Measurements from ENCODE around the gene CRYBG1.
"Not testable (repeated sequence)": the region's sequence is repeated elsewhere in the genome, so short reads cannot be mapped to it uniquely, and the experiment has no call there.

Gene CRYBG1

GRCh38 chr6:106555767-106556166, 195.2 kb downstream of the CRYBG1 start:
- DNase-seq (ENCODE audit: low spot score) = no peak

- no peak for DNase-seq (ENCODE audit: low spot score)
Observed at GRCh38 chr6:106556368-106556960, 195.9 kb downstream of the CRYBG1 start.

DNA sequence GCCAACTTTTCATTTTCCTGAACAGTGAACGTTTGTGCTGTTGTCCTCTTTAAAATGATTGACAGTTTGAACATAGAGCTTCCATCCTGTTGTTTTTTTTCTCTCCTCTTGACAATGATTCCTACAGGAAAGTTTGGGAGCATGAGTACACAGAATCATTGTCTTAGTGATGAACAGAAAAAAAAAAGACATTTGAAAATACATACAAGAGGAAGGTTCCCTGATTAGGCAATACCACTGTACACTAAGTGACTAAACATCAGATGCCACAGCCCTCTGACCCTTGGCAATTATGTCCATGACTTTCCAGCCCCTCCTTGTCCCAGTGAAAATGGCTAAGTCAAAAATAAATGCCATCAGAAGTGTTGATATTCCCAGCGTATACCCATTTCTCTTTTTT, 197.3 kb downstream of the CRYBG1 start:
- no peak for DNase-seq (ENCODE audit: low spot score)

- DNase-seq (ENCODE audit: low spot score) = no peak
Observed at GRCh38 chr6:106558364-106558763, 197.8 kb downstream of the CRYBG1 start.

DNA sequence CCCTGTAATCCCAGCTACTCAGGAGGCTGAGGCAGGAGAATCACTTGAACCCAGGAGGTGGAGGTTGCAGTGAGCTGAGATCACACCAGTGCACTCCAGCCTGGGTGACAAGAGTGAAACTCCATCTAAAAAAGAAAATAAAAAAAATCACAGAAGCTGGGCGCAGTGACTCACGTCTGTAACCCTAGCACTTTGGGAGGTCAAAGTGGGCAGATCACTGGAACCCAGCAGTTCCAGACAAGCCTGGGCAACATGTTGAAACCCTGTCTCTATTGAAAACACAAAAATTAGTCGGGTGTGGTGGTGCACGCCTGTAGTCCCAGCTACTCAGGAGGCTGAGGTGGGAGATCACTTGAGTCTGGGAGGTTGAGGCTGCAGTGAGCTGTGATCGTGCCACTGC, 199.1 kb downstream of the CRYBG1 start:
- DNase-seq (ENCODE audit: low spot score) = not testable (repeated sequence)

DNA sequence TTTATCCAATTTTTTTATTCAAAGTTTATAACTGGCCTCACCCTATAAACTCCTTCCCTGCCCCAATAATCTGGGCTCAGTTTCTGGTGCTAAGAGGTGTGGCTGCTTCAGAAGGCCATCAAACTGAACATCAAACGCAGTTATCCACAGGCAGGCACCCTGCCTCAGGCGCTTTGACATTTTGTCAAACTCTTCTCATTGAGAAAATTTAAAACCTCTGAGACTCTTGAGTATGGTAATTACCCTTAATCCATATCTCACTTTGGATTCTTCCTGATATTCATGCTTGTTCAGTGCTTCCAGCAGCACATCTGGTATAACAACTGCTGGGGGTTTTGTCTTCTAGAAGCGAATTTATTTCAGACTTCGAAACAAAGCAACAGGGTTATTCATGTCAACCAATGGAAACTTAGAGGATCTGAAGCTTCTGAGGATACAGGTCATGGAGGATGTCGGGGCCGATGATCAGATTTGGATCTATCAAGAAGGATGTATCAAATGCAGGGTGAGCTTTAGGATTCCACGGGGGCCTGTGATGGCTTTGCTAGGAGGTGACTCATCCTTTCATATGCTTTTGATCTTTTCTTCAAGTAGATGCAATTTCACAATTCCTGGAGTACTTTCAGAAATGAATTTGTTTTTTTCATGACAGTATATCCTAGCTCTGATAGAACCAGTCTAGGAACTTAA, 200.6 kb downstream of the CRYBG1 start:
- peak; percentile 67 for DNase-seq (ENCODE audit: low spot score)

DNA sequence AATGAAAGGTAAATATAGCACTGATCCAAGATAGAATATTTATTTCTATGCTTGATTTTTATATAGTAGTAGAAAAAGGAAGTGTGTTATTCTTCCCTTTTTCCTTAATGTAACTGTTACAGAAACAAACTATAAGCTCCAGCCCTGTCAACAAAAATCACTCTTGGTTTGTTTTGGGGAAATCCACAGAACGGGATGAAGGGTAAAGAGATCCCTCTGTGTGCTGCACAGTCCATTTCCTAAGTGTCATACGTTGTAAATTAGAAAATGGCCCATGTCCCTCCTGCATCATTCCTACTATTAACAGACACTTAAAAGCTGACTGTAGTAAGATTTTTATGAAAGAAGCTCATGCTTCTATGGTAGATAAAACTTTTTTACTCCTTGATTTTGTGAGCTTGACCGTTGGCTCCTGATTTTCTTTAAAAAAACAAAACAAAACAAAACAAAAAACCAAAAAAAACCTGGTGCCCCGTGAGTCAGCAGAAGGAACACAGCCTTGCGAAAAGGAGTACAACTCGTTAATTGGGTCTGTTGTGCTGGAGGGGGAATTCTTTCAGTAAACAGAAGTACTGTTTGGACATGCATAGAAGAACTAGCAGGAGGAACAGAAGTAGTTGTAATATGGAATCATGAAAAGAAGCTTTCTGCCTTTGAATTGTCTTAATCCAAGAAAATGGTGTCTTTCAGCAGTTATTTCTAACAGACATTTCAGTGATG, 201.3 kb downstream of the CRYBG1 start:
- no peak for DNase-seq (ENCODE audit: low spot score)

- no peak for DNase-seq (ENCODE audit: low spot score)
Observed at GRCh38 chr6:106563614-106564013, 203.1 kb downstream of the CRYBG1 start.

DNA sequence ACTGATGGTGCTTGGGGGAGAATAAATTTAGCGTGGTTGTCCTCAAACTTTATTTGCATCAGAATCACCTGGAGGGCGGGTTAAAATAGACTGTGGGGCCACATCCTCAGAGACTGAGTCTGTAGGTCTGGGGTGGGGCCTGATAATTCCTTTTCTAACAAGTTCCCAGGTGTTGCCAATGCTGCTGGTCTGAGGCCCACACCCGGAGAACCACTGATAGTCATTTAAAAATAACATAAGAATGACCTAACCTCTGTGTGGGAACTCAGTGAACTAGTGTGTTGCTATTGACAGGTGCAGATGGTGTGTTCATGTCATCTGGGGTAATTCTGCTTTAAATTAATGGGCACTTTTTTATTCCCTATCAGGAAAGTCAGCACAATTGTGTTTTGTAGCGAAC, 204.0 kb downstream of the CRYBG1 start:
- DNase-seq (ENCODE audit: low spot score) = no peak

- no peak for DNase-seq (ENCODE audit: low spot score)
Observed at GRCh38 chr6:106568530-106568929, 208.0 kb downstream of the CRYBG1 start.

- DNase-seq (ENCODE audit: low spot score) = no peak
Observed at GRCh38 chr6:106569428-106569827, 208.9 kb downstream of the CRYBG1 start.

- no peak for DNase-seq (ENCODE audit: low spot score)
Observed at GRCh38 chr6:106572436-106572835, 211.9 kb downstream of the CRYBG1 start.

DNA sequence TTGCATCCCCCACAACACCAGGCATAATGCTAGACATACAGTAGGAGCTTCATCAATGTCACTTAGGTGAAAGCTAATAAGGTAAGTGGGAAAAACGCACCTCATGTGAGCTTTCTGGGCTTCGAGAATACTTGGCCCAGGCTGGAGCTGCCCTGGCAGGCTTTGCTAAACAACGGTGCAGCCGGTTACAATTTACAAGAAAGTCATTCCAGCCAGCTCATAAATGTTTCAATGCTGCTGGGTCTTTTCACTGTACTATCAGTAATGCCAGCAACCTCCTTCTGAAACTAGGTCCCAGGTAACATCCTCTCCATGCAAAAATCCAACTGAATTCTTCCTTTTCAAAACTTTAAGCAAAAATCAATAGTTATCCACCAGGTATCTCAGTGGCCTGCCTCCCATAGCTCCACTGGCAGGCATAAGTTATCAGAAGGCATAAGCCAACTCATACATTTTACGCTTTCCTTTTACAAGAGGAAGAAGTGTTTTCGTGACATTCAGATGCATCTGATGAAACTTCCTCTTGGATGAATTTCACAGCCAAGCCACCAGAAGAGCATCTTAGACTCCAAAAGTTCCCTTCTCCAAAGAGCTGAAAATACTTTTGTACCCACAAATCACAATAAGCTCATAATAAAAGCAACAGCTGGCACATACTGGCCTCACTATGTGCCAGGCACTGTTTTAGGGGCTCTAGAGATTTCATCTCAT, 212.5 kb downstream of the CRYBG1 start:
- DNase-seq (ENCODE audit: low spot score) = no peak

GRCh38 chr6:106574741-106575458, 214.4 kb downstream of the CRYBG1 start:
- DNase-seq (ENCODE audit: low spot score) = peak; percentile 90

DNA sequence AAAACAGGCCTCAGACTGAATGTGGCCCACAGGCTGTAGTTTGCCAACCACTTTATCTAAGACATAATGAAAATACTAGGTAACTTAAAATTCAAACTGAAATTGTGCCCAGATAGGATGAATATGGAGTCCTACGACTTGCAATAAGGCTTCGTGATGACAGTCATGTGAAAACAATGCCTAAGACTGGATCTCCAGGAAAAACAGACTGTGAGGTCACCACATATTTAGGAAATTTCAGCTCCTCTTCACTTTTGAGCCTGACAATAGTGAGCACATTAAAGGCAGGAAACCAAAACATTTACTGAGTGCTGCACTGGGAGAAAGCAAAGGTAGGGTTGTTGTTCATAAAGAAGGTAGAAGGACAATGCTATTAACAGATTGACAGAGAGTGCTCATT, 218.8 kb downstream of the CRYBG1 start:
- peak; percentile 47 for DNase-seq (ENCODE audit: low spot score)

- no peak for DNase-seq (ENCODE audit: low spot score)
Observed at GRCh38 chr6:106581468-106581867, 221.0 kb downstream of the CRYBG1 start.

DNA sequence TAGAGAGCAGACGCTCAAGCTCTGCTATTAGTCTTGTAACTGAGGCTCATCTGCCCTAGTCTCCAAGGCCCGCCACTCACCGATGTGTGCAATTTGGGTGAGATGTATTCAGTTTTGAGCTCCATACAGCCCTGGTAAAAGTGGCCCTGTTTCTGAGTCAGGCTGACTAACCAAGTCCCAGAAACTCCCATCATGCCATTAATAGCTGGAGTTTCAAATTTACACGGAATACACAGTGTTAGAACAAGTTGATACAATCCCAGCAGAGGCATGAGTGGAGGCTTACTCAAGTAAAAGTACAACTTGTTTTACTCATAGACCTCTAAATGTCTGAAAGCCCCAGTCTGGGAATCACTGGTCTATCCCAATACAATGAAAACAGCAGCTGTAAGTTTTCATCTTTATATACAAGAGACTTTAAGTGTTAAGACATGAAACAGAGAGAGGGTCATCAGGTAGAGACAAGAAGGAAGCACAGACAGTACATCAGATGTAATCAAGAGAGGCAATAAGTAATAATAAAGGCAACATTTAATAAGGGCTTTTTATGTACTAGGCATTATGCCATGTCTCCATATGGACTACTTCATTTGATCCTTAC, 226.4 kb downstream of the CRYBG1 start:
- DNase-seq (ENCODE audit: low spot score) = no peak

GRCh38 chr6:106588937-106589336, 228.4 kb downstream of the CRYBG1 start:
- DNase-seq (ENCODE audit: low spot score) = not testable (repeated sequence)

- DNase-seq (ENCODE audit: low spot score) = peak; percentile 92
Observed at GRCh38 chr6:106591111-106591825, 230.8 kb downstream of the CRYBG1 start.

DNA sequence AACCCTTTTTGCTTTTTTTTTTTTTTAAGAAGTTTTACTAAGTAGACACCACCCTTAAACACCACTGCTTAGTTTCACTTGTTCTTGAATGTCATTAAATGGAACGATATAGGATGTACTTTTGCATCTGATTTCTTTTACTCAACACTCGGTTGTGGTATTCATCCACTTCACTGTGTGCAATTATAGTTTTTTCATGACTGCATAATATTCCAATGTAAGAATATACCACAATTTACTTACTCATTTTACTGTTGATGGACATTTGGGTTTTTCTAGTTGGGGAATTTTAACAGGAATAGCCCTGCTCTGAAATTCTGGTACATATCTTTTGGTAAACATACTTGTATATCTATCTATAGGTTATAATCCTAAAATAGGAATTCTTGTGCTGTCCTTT, 238.9 kb downstream of the CRYBG1 start:
- no peak for DNase-seq (ENCODE audit: low spot score)

DNA sequence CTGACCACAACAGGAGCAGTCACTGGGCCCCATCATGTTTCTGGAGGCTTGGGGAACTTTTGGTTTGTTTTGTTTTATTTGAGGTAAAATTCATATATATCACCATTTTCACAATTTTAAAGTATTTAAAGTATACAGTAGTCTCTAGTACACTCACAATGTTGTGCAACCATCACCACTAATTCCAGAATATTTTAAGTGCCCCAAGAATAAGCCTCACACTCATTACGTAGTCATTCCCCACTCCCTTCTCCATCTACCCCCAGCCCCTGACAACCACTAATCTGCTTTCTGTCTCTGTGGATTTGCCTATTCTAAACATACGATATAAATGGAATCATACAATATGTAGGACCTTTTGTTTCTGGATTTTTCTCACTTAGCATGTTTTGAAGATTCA, 239.8 kb downstream of the CRYBG1 start:
- DNase-seq (ENCODE audit: low spot score) = no peak
